HCT116 (cell line): ENCODE data around the gene TNS3.
"Not testable (repeated sequence)": the region's sequence is repeated elsewhere in the genome, so short reads cannot be mapped to it uniquely, and the experiment has no call there.

ENCODE experiments used
- EGR1 ChIP-seq: IDR thresholded peaks from 2 replicates; pipeline ENCODE4 v1.6.1; 2012; ENCODE audit warnings: low read depth
- POLR2AphosphoS5 ChIP-seq: IDR thresholded peaks from 2 replicates; pipeline ENCODE4 v1.6.1; 2011; ENCODE audit warnings: mild to moderate bottlenecking, low read depth, low read length, moderate library complexity
- SRF ChIP-seq: IDR thresholded peaks from 2 replicates; pipeline ENCODE4 v1.6.1; 2012; ENCODE audit warnings: low read depth
- TF ChIP-seq, protein P1 (sequence below), 3 experiments: fragments of 200-600 bp in 1 of 3; sonication (generic) in 1 of 3; IDR thresholded peaks in 2 of 3; conservative IDR thresholded peaks in 1 of 3; 2 replicates each; pipeline ENCODE4 v1.5.1; 2012 to 2017; ENCODE audit warnings: low read depth in 2 of 3, low read length in 2 of 3, antibody characterized with exemption in 1 of 3, borderline replicate concordance in 1 of 3, control low read depth in 1 of 3, mild to moderate bottlenecking in 1 of 3, mixed read lengths in 1 of 3, mixed run types in 1 of 3, moderate library complexity in 1 of 3; ENCODE audit not compliant: insufficient read depth in 1 of 3
- TF ChIP-seq, protein P2 (sequence below): IDR thresholded peaks from 2 replicates; pipeline ENCODE4 v1.6.1; 2012

DNA sequence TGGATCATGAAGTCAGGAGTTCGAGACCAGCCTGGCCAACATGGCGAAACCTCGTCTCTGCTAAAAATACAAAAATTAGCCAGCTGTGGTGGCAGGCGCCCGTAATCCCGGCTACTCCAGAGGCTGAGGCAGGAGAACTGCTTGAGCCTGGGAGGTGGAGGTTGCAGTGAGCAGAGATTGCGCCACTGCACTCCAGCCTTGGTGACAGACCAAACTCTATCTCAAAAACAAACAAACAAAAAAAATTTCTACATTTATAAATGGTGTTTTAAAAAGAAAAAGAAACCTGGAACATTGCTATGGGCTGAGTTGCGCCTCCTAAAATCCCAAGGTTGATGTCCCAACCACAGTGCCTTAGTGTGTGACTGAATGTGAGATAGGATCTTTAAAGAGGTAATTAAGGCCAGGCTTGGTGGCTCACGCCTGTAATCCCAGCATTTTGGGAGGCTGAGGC, 24.7 kb upstream of the TNS3 start:
- TF ChIP-seq EGR1, POLR2AphosphoS5, SRF: not testable (repeated sequence)
- TF ChIP-seq, protein P1, sequence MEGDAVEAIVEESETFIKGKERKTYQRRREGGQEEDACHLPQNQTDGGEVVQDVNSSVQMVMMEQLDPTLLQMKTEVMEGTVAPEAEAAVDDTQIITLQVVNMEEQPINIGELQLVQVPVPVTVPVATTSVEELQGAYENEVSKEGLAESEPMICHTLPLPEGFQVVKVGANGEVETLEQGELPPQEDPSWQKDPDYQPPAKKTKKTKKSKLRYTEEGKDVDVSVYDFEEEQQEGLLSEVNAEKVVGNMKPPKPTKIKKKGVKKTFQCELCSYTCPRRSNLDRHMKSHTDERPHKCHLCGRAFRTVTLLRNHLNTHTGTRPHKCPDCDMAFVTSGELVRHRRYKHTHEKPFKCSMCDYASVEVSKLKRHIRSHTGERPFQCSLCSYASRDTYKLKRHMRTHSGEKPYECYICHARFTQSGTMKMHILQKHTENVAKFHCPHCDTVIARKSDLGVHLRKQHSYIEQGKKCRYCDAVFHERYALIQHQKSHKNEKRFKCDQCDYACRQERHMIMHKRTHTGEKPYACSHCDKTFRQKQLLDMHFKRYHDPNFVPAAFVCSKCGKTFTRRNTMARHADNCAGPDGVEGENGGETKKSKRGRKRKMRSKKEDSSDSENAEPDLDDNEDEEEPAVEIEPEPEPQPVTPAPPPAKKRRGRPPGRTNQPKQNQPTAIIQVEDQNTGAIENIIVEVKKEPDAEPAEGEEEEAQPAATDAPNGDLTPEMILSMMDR (IDR thresholded peaks at IDR 0.05 in 2 of 3, conservative IDR thresholded peaks at IDR 0.05 in 1 of 3; ENCODE audit: borderline replicate concordance in 1 of 3, insufficient read depth in 1 of 3, low read depth in 2 of 3, low read length in 2 of 3): not testable (repeated sequence)
- TF ChIP-seq, protein P2, sequence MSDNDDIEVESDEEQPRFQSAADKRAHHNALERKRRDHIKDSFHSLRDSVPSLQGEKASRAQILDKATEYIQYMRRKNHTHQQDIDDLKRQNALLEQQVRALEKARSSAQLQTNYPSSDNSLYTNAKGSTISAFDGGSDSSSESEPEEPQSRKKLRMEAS: not testable (repeated sequence)
